Measurements from ENCODE around the gene SLC39A9. TPM values are rescaled to one million over a fixed set of nuclear protein-coding genes. Genes with fewer than 3 reads are reported as not detected.

Gene SLC39A9
- polyA plus RNA-seq (2011; rRNA removed) (70.3 and 86.3 TPM in 2 replicates), polyA minus RNA-seq (2011; rRNA and poly(A)+ RNA removed) (115 and 160 TPM in 2 replicates)

GRCh38 chr14:69398053-69398817, at the start of gene SLC39A9, which contains the start of gene ERH:
Gene SLC39A9, plus strand, starts transcription at chr14:69398692. Its CDS starts 678 bp downstream, at chr14:69399370.
Gene ERH, minus strand, starts transcription at chr14:69398299. Its CDS starts 66 bp downstream, at chr14:69398233.
- Histone ChIP-seq H3K36me3 (ENCODE audit: control insufficient read depth, insufficient read depth, low read length) (peaks cover 11% of the 10 kb centered on the region), H3K27me3 (ENCODE audit: control insufficient read depth, insufficient read depth, low read length) (no peaks in the 10 kb centered on the region), H3K4me3 (ENCODE audit: low read depth, low read length) (peak within 1 kb of the TSS; percentile 99)
- ChIA-PET CTCF (interaction anchor here (0.6 to 2.7 kb wide), 6 partner anchors 11 to 164 kb away, joined by 3 to 13 read pairs (median 4); no protein-coding TSS in a partner anchor), POLR2A (interaction anchor here (0.5 kb wide), 1 partner anchor 65 kb away, joined by 4 read pairs; no protein-coding TSS in a partner anchor)
- TF ChIP-seq CTCF (IDR thresholded peaks at IDR 0.05; ENCODE audit: insufficient read depth, low read depth, low read length) = no peak
- DNase-seq (ENCODE audit: low read depth) = peak; percentile 82

- H3K4me3 ChIP-seq (ENCODE audit: low read depth, low read length) = no peak overlapping the region
- no peak for TF ChIP-seq CTCF (IDR thresholded peaks at IDR 0.05; ENCODE audit: insufficient read depth, low read depth, low read length)
- ChIA-PET CTCF (interaction anchor here (4.0 to 5.2 kb wide), 2 partner anchors 9 to 108 kb away, joined by 29 to 31 read pairs; no protein-coding TSS in a partner anchor), POLR2A (no interaction called here)
- peaks cover 1% of the 10 kb centered on the region; the same call in 1 of the 2 replicates for H3K27me3 ChIP-seq (ENCODE audit: control insufficient read depth, insufficient read depth, low read length)
- H3K36me3 ChIP-seq (ENCODE audit: control insufficient read depth, insufficient read depth, low read length) = no peaks in the 10 kb centered on the region
- no peak for DNase-seq (ENCODE audit: low read depth)
These were observed 49.3 kb upstream of the SLC39A9 start for GRCh38 chr14:69349091-69349777.

- Histone ChIP-seq H3K4me3 (ENCODE audit: low read depth, low read length) (no peak overlapping the region), H3K27me3 (ENCODE audit: control insufficient read depth, insufficient read depth, low read length) (peaks cover 1% of the 10 kb centered on the region; the same call in 1 of the 2 replicates), H3K36me3 (ENCODE audit: control insufficient read depth, insufficient read depth, low read length) (no peaks in the 10 kb centered on the region)
- ChIA-PET CTCF (interaction anchor here (0.8 to 2.1 kb wide), 4 partner anchors 8 to 108 kb away, joined by 3 to 5 read pairs (median 4); no protein-coding TSS in a partner anchor), POLR2A (interaction anchor here (0.5 to 0.6 kb wide), 2 partner anchors 34 to 66 kb away, joined by 3 to 19 read pairs; no protein-coding TSS in a partner anchor)
- DNase-seq (ENCODE audit: low read depth) = no peak
- no peak for TF ChIP-seq CTCF (IDR thresholded peaks at IDR 0.05; ENCODE audit: insufficient read depth, low read depth, low read length)
These were observed 47.6 kb upstream of the SLC39A9 start for GRCh38 chr14:69350892-69351291.

- TF ChIP-seq CTCF (IDR thresholded peaks at IDR 0.05; ENCODE audit: insufficient read depth, low read depth, low read length) = no peak
- H3K36me3 ChIP-seq (ENCODE audit: control insufficient read depth, insufficient read depth, low read length) = no peaks in the 10 kb centered on the region
- H3K27me3 ChIP-seq (ENCODE audit: control insufficient read depth, insufficient read depth, low read length) = peaks cover 1% of the 10 kb centered on the region; the same call in 1 of the 2 replicates
- ChIA-PET CTCF (interaction anchor here (0.6 to 2.1 kb wide), 6 partner anchors 9 to 108 kb away, joined by 3 to 6 read pairs (median 4); partner anchors contain the start of gene GALNT16), POLR2A (interaction anchor here (0.5 to 0.6 kb wide), 2 partner anchors 35 to 66 kb away, joined by 3 to 19 read pairs; no protein-coding TSS in a partner anchor)
- no peak for DNase-seq (ENCODE audit: low read depth)
- H3K4me3 ChIP-seq (ENCODE audit: low read depth, low read length) = no peak overlapping the region
These were observed 47.1 kb upstream of the SLC39A9 start for GRCh38 chr14:69351385-69351784.

Measured in BJ (cell line).